Ureter (tissue), 1 donor: Measurements from ENCODE around the gene TMED3. TPM values are rescaled to one million over a fixed set of nuclear protein-coding genes. Genes with fewer than 3 reads are reported as not detected.

Source experiments
- DNase-seq: peaks from one replicate; pipeline ENCODE4 v3.0.0-alpha.2; 2020; ENCODE audit warnings: low spot score
- total RNA-seq: library from RNA; stranded (reverse); gene quantifications from one replicate; pipeline ENCODE4 v1.2.4, GENCODE V29; 2023
- donor health status: DM: yes; HTN: yes; CAD: no.

Gene TMED3
- total RNA-seq = 96.8 TPM

- peak; percentile 77 for DNase-seq
Measured at GRCh38 chr15:79310985-79311900, at the start of gene TMED3. TMED3 (plus strand) TSS chr15:79311112; CDS start chr15:79311250, 138 bp downstream.

GRCh38 chr15:79261836-79262235 lies 49.1 kb upstream of the TMED3 start:
- no peak for DNase-seq

GRCh38 chr15:79265167-79265566 lies 45.7 kb upstream of the TMED3 start:
- peak; percentile 61 for DNase-seq

- DNase-seq = no peak
Measured at GRCh38 chr15:79265987-79266579, 44.8 kb upstream of the TMED3 start.

GRCh38 chr15:79282371-79283251 lies 28.3 kb upstream of the TMED3 start, which contains the start of gene ANKRD34C:
ANKRD34C (plus strand) TSS chr15:79282722; CDS start chr15:79293285, 10,563 bp downstream.
- no peak for DNase-seq

GRCh38 chr15:79283252-79284048 lies 27.5 kb upstream of the TMED3 start:
- DNase-seq = no peak

- no peak for DNase-seq
Measured at GRCh38 chr15:79290642-79291275, 20.2 kb upstream of the TMED3 start.

- no peak for DNase-seq
Measured at GRCh38 chr15:79292011-79292410, 18.9 kb upstream of the TMED3 start.

GRCh38 chr15:79294075-79294474 lies 16.8 kb upstream of the TMED3 start:
- no peak for DNase-seq

GRCh38 chr15:79296583-79296982 lies 14.3 kb upstream of the TMED3 start:
- no peak for DNase-seq

GRCh38 chr15:79299126-79299840 lies 11.6 kb upstream of the TMED3 start:
- no peak for DNase-seq

GRCh38 chr15:79299841-79300235 lies 11.1 kb upstream of the TMED3 start:
- DNase-seq = no peak

- no peak for DNase-seq
Measured at GRCh38 chr15:79307251-79307650, 3.7 kb upstream of the TMED3 start.

GRCh38 chr15:79308874-79309273 lies 2.0 kb upstream of the TMED3 start:
- no peak for DNase-seq

GRCh38 chr15:79310612-79310984 lies 314 bp upstream of the TMED3 start:
- DNase-seq = no peak

GRCh38 chr15:79311901-79312553 lies 1.1 kb downstream of the TMED3 start:
- no peak for DNase-seq

GRCh38 chr15:79314186-79314585 lies 3.3 kb downstream of the TMED3 start:
- DNase-seq = no peak

GRCh38 chr15:79314811-79315210 lies 3.9 kb downstream of the TMED3 start:
- DNase-seq = peak; percentile 82

GRCh38 chr15:79315623-79316328 lies 4.9 kb downstream of the TMED3 start:
- no peak for DNase-seq
